ENCODE data around the gene EPHA5.

Gene EPHA5

GRCh38 chr4:65552057-65552456, 118.2 kb downstream of the EPHA5 start:
- no peaks in the 10 kb centered on the region for H3K36me3 ChIP-seq (ENCODE audit: insufficient read depth, low read length)
- no peaks in the 10 kb centered on the region for H3K9me3 ChIP-seq (replicated peaks; ENCODE audit: low read length)
- H3K4me1 ChIP-seq (ENCODE audit: control insufficient read depth, insufficient read depth, low read length) = no peaks in the 10 kb centered on the region
- H3K4me2 ChIP-seq (ENCODE audit: low read length) = no peak overlapping the region
- H3K27me3 ChIP-seq (ENCODE audit: control insufficient read depth, insufficient read depth, low read length) = no peaks in the 10 kb centered on the region
- H3K9ac ChIP-seq (ENCODE audit: low read depth, low read length) = no peak overlapping the region
- no peak overlapping the region for H3K4me3 ChIP-seq (ENCODE audit: low read length)

- H3K9me3 ChIP-seq (replicated peaks; ENCODE audit: low read length) = no peaks in the 10 kb centered on the region
These were observed 119.8 kb downstream of the EPHA5 start for GRCh38 chr4:65550500-65550899.

DNA sequence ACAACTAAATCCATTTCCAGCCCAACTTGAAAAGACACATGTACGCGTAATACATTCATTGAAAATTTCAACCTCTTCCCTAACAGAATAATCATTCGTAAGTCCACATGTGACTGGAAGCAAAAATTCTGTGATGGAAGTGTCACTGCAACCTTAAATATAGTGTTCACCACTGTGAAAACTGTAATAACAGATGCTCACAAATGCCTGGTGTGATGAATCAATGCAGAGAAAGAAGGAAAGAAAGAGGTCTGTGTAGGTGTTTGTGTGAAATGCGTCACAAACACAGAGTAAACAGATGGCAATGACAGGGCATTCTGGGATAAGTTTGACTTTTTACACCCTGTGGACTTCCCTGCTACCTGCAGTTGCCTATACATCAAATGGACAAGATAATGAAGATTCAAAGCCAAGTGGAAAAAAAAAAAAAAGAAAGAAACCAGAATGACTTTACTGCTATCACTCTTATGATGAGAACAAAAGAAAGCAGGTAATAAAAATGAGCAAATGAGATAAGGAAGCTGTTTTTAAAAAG, 123.3 kb downstream of the EPHA5 start:
- Histone ChIP-seq H3K9me3 (replicated peaks; ENCODE audit: low read length) (no peaks in the 10 kb centered on the region), H3K4me1 (ENCODE audit: control insufficient read depth, insufficient read depth, low read length) (no peaks in the 10 kb centered on the region), H3K9ac (ENCODE audit: low read depth, low read length) (no peak overlapping the region), H3K4me2 (ENCODE audit: low read length) (no peak overlapping the region), H3K27me3 (ENCODE audit: control insufficient read depth, insufficient read depth, low read length) (no peaks in the 10 kb centered on the region), H3K36me3 (ENCODE audit: insufficient read depth, low read length) (no peaks in the 10 kb centered on the region), H3K4me3 (ENCODE audit: low read length) (no peak overlapping the region)

More at GRCh38 chr4:65550500-65550899, 119.8 kb downstream of the EPHA5 start:
- Histone ChIP-seq H3K4me2 (ENCODE audit: low read length) (no peak overlapping the region), H3K4me3 (ENCODE audit: low read length) (no peak overlapping the region), H3K4me1 (ENCODE audit: control insufficient read depth, insufficient read depth, low read length) (no peaks in the 10 kb centered on the region), H3K27me3 (ENCODE audit: control insufficient read depth, insufficient read depth, low read length) (no peaks in the 10 kb centered on the region), H3K36me3 (ENCODE audit: insufficient read depth, low read length) (no peaks in the 10 kb centered on the region), H3K9ac (ENCODE audit: low read depth, low read length) (no peak overlapping the region)

- H3K4me2 ChIP-seq (ENCODE audit: low read length) = no peak overlapping the region
- H3K4me3 ChIP-seq (ENCODE audit: low read length) = no peak overlapping the region
- H3K27me3 ChIP-seq (ENCODE audit: control insufficient read depth, insufficient read depth, low read length) = no peaks in the 10 kb centered on the region
- no peaks in the 10 kb centered on the region for H3K9me3 ChIP-seq (replicated peaks; ENCODE audit: low read length)
- H3K9ac ChIP-seq (ENCODE audit: low read depth, low read length) = no peak overlapping the region
- H3K4me1 ChIP-seq (ENCODE audit: control insufficient read depth, insufficient read depth, low read length) = peaks cover 8% of the 10 kb centered on the region
- H3K36me3 ChIP-seq (ENCODE audit: insufficient read depth, low read length) = no peaks in the 10 kb centered on the region
These were observed 131.7 kb downstream of the EPHA5 start for GRCh38 chr4:65538571-65538970.

- Histone ChIP-seq H3K36me3 (ENCODE audit: insufficient read depth, low read length) (no peaks in the 10 kb centered on the region), H3K9ac (ENCODE audit: low read depth, low read length) (no peak overlapping the region), H3K9me3 (replicated peaks; ENCODE audit: low read length) (no peaks in the 10 kb centered on the region), H3K4me2 (ENCODE audit: low read length) (no peak overlapping the region), H3K4me1 (ENCODE audit: control insufficient read depth, insufficient read depth, low read length) (peaks cover 8% of the 10 kb centered on the region), H3K27me3 (ENCODE audit: control insufficient read depth, insufficient read depth, low read length) (no peaks in the 10 kb centered on the region), H3K4me3 (ENCODE audit: low read length) (no peak overlapping the region)
These were observed 135.2 kb downstream of the EPHA5 start for GRCh38 chr4:65535113-65535512.

DNA sequence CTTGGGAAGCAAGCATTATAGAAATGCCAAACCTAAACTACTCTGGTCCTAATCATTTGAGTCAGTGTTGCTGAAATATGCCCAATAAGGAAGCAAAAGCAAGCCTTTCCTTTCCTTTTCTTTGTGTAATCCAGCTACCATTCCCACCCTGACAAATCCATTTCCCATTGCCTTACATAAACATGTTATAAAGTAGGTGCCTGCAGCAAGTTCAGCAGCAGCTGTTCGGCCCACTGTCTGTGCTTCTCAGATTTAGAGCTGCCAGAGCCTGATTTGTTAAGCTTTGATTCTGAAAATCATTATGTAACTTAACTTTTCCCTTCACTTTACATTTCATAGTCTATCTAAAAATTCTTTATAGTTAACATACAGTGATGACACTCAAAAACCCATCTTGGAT, 148.6 kb downstream of the EPHA5 start:
- no peaks in the 10 kb centered on the region for H3K36me3 ChIP-seq (ENCODE audit: insufficient read depth, low read length)
- H3K4me2 ChIP-seq (ENCODE audit: low read length) = no peak overlapping the region
- no peaks in the 10 kb centered on the region for H3K4me1 ChIP-seq (ENCODE audit: control insufficient read depth, insufficient read depth, low read length)
- H3K27me3 ChIP-seq (ENCODE audit: control insufficient read depth, insufficient read depth, low read length) = no peaks in the 10 kb centered on the region
- H3K4me3 ChIP-seq (ENCODE audit: low read length) = no peak overlapping the region
- H3K9me3 ChIP-seq (replicated peaks; ENCODE audit: low read length) = no peaks in the 10 kb centered on the region
- no peak overlapping the region for H3K9ac ChIP-seq (ENCODE audit: low read depth, low read length)

GRCh38 chr4:65515646-65516045, 154.6 kb downstream of the EPHA5 start:
- no peaks in the 10 kb centered on the region for H3K9me3 ChIP-seq (replicated peaks; ENCODE audit: low read length)
- H3K9ac ChIP-seq (ENCODE audit: low read depth, low read length) = no peak overlapping the region
- H3K4me1 ChIP-seq (ENCODE audit: control insufficient read depth, insufficient read depth, low read length) = peaks cover 28% of the 10 kb centered on the region
- peaks cover 10% of the 10 kb centered on the region for H3K27me3 ChIP-seq (ENCODE audit: control insufficient read depth, insufficient read depth, low read length)
- no peaks in the 10 kb centered on the region for H3K36me3 ChIP-seq (ENCODE audit: insufficient read depth, low read length)
- H3K4me2 ChIP-seq (ENCODE audit: low read length) = no peak overlapping the region
- H3K4me3 ChIP-seq (ENCODE audit: low read length) = no peak overlapping the region

GRCh38 chr4:65510976-65511375, 159.3 kb downstream of the EPHA5 start:
- Histone ChIP-seq H3K4me2 (ENCODE audit: low read length) (peak overlapping the region; percentile 70), H3K4me1 (ENCODE audit: control insufficient read depth, insufficient read depth, low read length) (peaks cover 51% of the 10 kb centered on the region), H3K36me3 (ENCODE audit: insufficient read depth, low read length) (no peaks in the 10 kb centered on the region), H3K4me3 (ENCODE audit: low read length) (peak overlapping the region; percentile 38), H3K27me3 (ENCODE audit: control insufficient read depth, insufficient read depth, low read length) (peaks cover 5% of the 10 kb centered on the region), H3K9me3 (replicated peaks; ENCODE audit: low read length) (no peaks in the 10 kb centered on the region), H3K9ac (ENCODE audit: low read depth, low read length) (peak overlapping the region; percentile 3)

- no peaks in the 10 kb centered on the region for H3K9me3 ChIP-seq (replicated peaks; ENCODE audit: low read length)
- H3K36me3 ChIP-seq (ENCODE audit: insufficient read depth, low read length) = no peaks in the 10 kb centered on the region
- peak overlapping the region; percentile 1 for H3K9ac ChIP-seq (ENCODE audit: low read depth, low read length)
- H3K4me1 ChIP-seq (ENCODE audit: control insufficient read depth, insufficient read depth, low read length) = peaks cover 47% of the 10 kb centered on the region
- no peaks in the 10 kb centered on the region for H3K27me3 ChIP-seq (ENCODE audit: control insufficient read depth, insufficient read depth, low read length)
- no peak overlapping the region for H3K4me3 ChIP-seq (ENCODE audit: low read length)
- H3K4me2 ChIP-seq (ENCODE audit: low read length) = peak overlapping the region; percentile 14
These were observed 162.1 kb downstream of the EPHA5 start for GRCh38 chr4:65508168-65508567.

GRCh38 chr4:65502131-65502701, 168.1 kb downstream of the EPHA5 start:
- H3K36me3 ChIP-seq (ENCODE audit: insufficient read depth, low read length) = no peaks in the 10 kb centered on the region
- no peak overlapping the region for H3K9ac ChIP-seq (ENCODE audit: low read depth, low read length)
- H3K4me2 ChIP-seq (ENCODE audit: low read length) = peak overlapping the region; percentile 60
- H3K9me3 ChIP-seq (replicated peaks; ENCODE audit: low read length) = no peaks in the 10 kb centered on the region
- H3K4me1 ChIP-seq (ENCODE audit: control insufficient read depth, insufficient read depth, low read length) = peaks cover 23% of the 10 kb centered on the region
- peak overlapping the region; percentile 38 for H3K4me3 ChIP-seq (ENCODE audit: low read length)
- H3K27me3 ChIP-seq (ENCODE audit: control insufficient read depth, insufficient read depth, low read length) = no peaks in the 10 kb centered on the region

DNA sequence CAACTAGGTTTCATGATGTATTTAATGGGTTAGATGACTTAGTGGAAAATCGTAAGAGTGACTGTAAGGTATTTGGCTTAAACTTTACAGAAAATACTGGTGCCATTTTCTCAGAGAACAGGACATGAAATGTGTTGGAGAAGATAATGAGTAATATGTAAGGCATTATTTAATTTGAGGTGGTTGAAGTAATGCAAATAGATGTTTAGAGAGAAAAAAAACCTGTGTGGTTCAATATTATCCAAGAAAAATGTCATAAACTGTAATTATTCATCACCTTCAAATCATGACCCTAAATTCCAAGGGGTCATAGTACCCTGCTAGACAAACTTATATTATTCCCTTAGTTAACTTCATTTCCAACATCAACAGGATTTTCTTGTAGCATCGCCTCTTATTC, 171.7 kb downstream of the EPHA5 start:
- Histone ChIP-seq H3K27me3 (ENCODE audit: control insufficient read depth, insufficient read depth, low read length) (no peaks in the 10 kb centered on the region), H3K9ac (ENCODE audit: low read depth, low read length) (no peak overlapping the region), H3K4me3 (ENCODE audit: low read length) (no peak overlapping the region), H3K9me3 (replicated peaks; ENCODE audit: low read length) (no peaks in the 10 kb centered on the region), H3K4me2 (ENCODE audit: low read length) (no peak overlapping the region), H3K4me1 (ENCODE audit: control insufficient read depth, insufficient read depth, low read length) (peaks cover 27% of the 10 kb centered on the region), H3K36me3 (ENCODE audit: insufficient read depth, low read length) (no peaks in the 10 kb centered on the region)

DNA sequence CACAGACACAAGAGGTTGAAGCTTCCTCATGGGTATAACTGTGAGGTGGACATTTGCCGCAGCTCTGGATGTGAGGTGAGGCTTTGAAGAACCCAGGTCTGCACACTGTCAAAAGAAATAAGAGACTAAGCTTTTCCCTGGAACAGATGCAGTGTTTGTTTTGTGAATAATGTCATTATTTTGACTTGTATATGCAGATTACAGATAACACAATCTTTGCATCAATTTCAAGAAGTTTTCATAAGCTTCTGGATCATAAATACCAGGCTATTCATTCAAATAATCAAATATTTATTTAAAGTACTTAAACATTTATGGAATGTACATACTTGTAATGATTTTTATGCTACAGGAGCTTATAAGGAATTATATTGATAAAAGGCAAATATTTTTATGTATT, 174.8 kb downstream of the EPHA5 start:
- Histone ChIP-seq H3K4me2 (ENCODE audit: low read length) (no peak overlapping the region), H3K4me1 (ENCODE audit: control insufficient read depth, insufficient read depth, low read length) (peaks cover 8% of the 10 kb centered on the region), H3K9me3 (replicated peaks; ENCODE audit: low read length) (no peaks in the 10 kb centered on the region), H3K36me3 (ENCODE audit: insufficient read depth, low read length) (no peaks in the 10 kb centered on the region), H3K27me3 (ENCODE audit: control insufficient read depth, insufficient read depth, low read length) (no peaks in the 10 kb centered on the region), H3K4me3 (ENCODE audit: low read length) (no peak overlapping the region), H3K9ac (ENCODE audit: low read depth, low read length) (no peak overlapping the region)
